GM19324 (cell line): ENCODE results near the gene DNAH14.
"Not testable (repeated sequence)": the region's sequence is repeated elsewhere in the genome, so short reads cannot be mapped to it uniquely, and the experiment has no call there.

Experiments
- ATAC-seq: cut with Tn5 transposase; IDR thresholded peaks from one replicate; pipeline ENCODE4 v1.9.1; 2021; ENCODE audit warnings: mild to moderate bottlenecking, moderate library complexity; ENCODE audit not compliant: unreplicated experiment, low FRiP score

DNAH14 gene

GRCh38 chr1:224989615-224990014 lies 60.1 kb downstream of the DNAH14 start:
- ATAC-seq: no peak

GRCh38 chr1:224991550-224991949 lies 62.1 kb downstream of the DNAH14 start:
- ATAC-seq: not testable (repeated sequence)

GRCh38 chr1:224995602-224996001 lies 66.1 kb downstream of the DNAH14 start:
- ATAC-seq: no peak

DNA sequence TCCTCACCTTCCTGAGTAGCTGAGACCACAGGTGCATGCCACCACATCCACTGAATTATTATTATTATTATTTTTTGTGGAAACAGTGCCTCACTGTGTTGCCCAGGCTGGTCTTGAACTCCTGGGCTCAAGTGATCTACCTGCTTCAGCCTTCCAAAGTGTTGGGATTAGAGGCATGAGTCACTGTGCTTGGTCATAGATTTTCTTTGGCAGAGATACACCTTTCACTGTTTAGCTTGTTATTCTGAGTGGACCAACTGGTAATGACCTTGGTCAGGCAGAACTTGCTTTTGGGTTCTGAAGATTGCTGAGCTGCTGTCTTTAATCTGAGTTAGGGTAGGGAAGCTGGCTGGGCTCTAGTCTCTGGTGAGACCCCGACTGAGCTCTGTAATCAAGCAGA lies 66.8 kb downstream of the DNAH14 start:
- ATAC-seq: no peak

GRCh38 chr1:224998185-224998584 lies 68.7 kb downstream of the DNAH14 start:
- no peak for ATAC-seq

- no peak for ATAC-seq
Measured at GRCh38 chr1:225004396-225004795, 74.9 kb downstream of the DNAH14 start.

DNA sequence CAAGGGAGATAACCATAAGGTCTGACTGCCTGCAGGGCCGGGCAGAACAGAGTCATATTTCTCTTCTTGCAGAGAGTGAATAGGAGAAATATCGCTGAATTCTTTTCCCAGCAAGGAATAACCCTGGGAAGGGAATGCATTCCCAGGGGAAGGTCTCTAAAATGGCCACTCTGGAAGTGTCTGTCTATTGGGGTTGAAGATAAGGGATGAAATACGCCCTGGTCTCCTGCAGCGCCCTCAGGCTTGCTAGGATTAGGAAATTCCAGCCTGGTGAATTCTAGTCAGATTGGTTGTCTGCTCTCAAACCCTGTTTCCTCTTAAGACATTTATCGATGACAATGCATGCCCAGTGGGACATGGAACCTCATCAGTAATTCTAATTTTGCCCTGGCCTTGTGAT lies 76.9 kb downstream of the DNAH14 start:
- ATAC-seq: not testable (repeated sequence)

GRCh38 chr1:225008050-225008449 lies 78.6 kb downstream of the DNAH14 start:
- ATAC-seq: not testable (repeated sequence)

- ATAC-seq: no peak
Measured at GRCh38 chr1:225021037-225021436, 91.6 kb downstream of the DNAH14 start.

- no peak for ATAC-seq
Measured at GRCh38 chr1:225026701-225027100, 97.2 kb downstream of the DNAH14 start.

DNA sequence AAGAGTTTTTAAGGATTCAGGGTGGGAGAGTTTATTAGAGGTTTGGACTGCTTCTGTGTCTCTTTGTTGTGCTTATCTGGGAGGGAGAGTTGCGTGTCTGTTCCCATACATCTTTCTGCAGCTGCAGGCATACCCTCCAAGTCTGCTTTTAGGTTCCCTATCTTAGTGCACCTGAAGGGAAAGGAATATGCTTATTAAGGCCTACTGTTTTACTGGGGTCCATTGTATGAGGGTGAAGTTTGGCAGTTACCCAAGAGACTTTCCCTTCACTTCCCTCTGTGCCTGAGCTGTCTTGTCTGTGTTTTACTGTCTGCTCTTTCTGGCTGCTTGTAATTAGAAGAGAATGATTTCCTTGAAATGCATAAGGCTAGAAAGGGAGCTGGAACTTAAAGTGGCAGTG lies 107.0 kb downstream of the DNAH14 start:
- not testable (repeated sequence) for ATAC-seq

GRCh38 chr1:225042263-225042662 lies 112.8 kb downstream of the DNAH14 start:
- no peak for ATAC-seq

- ATAC-seq: no peak
Measured at GRCh38 chr1:225044258-225044657, 114.8 kb downstream of the DNAH14 start.

GRCh38 chr1:225049594-225049993 lies 120.1 kb downstream of the DNAH14 start:
- no peak for ATAC-seq

- ATAC-seq: no peak
Measured at GRCh38 chr1:225063722-225064121, 134.2 kb downstream of the DNAH14 start.

DNA sequence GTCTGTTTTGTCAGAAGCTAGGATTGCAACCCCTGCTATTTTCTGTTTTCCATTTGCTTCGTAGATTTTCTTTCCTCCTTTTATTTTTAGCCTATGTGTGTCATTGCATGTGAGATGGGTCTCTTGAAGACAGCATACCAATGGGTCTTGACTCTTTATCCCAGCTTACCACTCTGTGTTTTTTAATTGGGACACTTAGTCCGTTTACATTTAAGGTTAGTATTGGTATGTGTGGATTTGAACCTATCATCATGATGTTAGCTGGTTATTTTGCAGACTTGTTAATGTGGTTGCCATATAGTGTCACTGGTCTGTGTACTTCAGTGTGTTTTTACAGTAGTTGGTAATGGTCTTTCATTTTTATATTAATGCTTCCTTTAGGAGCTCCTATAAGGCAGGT lies 141.5 kb downstream of the DNAH14 start:
- ATAC-seq: no peak

DNA sequence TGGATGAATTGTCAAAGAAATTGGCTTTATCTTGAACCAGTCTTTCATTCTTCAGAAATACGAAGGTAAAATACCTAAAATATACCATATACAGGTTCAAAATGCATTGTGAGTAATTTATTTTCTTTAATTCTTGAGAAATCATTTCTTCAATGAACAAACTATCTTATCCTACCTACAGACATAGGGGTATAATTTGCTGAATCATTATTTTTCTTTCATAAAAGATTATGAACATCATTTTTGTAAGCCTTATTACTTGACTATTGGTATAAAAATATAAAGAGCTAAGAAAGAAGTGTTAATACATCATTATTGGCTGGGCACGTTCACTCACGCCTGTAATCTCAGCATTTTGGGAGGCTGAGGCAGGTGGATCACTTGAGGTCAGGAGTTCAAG lies 167.7 kb downstream of the DNAH14 start:
- ATAC-seq: no peak

DNA sequence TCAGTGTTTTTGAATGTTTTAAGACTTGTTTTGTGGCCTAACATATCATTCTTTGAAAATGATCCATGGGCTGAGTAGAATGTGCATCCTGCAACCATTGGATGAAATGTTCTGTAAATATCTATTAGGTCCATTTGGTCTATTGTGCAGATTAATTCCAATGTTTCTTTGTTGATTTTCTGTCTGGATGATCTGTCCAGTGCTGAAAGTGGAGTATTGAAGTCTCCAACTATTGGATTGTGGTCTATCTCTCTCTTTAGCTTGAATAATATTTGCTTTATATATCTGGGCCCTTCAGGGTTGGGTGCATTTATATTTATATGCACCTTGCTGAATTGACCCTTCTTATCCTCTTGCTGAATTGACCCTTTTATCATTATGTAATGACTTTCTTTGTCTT lies 181.5 kb downstream of the DNAH14 start:
- no peak for ATAC-seq

DNA sequence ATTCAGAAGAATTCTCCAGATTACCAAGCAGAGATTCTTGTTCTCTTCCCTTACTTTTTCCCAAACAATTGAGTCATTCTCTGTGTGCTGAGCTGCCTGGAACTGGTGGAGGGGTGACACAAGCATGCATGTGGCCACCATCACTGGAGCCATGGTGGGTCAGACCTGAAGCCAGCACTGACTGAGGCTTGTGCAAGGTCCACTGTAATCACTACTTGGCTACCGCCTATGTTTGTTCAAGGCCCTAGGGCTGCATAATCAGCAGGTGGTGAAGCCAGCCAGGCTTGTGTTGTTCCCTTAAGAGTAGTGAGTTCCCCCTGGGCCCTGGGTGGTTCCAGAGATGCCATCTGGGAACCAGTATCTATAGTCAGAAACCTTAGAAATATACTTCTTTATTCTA lies 183.8 kb downstream of the DNAH14 start:
- no peak for ATAC-seq

GRCh38 chr1:225114354-225114990 lies 185.0 kb downstream of the DNAH14 start:
- ATAC-seq: no peak

DNA sequence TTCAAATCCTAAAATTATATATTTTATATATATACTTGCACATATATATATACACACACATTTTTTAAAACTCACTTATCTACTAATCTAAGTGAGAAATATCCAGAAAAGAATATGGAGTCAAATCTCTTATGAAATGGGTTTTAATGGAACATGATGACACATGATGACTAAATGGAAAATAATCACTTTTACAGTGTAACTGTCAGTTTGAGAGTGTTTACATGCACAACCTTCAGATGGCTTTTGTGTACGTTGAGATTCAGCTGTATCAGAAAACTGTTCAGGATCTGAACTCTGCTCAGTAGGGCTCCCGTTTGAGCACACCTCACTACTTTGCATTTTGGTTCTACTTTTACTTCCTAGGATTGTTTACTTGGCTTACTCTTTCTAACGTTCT lies 189.8 kb downstream of the DNAH14 start:
- no peak for ATAC-seq

DNA sequence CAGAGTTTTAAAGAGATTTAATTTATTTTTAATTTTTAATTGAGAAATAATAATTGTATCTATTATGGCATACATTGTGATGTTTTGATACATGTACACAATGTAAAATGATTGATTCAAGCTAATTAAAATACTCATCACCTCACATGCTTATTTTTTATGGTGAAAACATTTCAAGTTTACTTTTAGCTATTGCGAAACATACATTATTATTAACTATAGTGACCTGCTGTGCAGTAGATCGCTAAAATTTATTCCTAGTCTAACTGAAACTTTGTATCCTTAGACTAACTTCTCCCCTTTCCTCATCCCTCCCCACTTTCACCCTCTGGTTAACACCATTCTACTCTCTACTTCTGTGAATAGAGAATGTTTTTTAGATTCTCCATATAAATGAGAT lies 191.6 kb downstream of the DNAH14 start:
- no peak for ATAC-seq

DNA sequence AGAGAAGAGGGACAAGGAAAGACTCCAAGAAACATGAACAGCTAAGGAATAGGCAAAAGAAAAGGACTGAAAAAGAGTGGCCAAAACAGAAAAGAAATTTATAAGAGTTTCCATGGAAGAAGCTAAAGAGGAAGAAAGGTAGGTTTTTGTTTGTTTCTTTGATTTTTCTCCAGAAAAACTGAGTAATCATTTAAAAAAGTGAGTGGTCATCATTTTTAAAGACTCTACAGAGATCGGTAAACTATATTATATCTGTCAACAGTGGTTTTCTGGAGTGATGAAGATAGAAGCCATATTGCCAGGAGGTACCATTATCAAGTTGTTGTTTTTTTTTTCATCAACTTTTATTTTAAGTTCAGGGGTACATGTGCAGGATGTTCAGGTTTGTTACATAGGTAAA lies 202.4 kb downstream of the DNAH14 start:
- ATAC-seq: no peak
